Measurements from ENCODE around the gene SDE2.
A peak's percentile ranks its signal among the peaks of the same experiment; 100 is the strongest.
"Not testable (repeated sequence)": the region's sequence is repeated elsewhere in the genome, so short reads cannot be mapped to it uniquely, and the experiment has no call there.

SDE2 gene

DNA sequence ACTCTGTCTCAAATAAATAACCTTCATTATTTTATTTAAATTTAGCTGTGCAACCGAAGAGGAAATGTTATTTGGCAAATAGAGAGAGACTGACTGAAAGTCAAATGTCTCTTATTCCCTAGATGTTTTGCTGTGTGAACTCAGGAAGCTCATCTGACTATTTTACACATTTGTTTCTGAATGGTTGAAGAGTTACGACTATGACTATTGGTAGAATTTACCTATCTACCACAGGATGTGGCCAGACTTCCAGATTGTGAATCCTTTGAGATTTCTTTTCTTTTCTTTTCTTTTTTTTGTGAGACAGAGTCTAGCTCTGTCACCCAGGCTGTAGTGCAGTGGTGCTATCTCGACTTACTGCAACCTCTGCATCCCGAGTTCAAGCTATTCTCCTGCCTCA lies 5.3 kb upstream of the SDE2 start:
- no peak for DNase-seq

DNA sequence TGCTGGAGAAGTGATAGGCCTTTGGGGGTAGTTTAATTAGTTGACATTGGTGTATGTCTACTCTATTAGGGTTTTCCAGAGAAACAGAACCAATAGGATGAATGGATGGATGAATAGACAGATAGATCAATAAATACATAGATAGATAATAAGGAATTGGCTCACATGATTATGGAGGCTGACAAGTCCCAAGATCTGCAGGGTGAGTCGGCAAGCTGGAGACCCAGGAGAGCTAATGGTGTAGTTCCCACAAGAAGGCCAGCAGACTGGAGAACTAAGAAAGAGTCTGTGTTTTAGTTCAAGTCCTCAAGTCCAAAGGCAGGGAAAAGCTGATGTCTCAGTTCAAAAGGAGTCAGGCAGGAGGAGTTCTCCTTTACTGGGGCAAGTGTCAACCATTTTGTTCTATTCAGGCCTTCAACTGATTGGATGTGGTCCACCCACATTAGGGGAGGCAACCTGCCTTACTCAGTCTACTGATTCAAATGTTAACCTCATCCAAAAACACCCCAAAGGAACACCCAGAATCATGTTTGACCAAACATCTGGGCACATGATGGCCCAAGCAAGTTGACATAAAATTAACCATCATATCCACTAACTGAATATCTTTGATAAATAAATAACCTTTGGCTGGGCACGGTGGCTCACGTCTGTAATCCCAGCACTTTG lies 4.5 kb upstream of the SDE2 start:
- no peak for DNase-seq

DNA sequence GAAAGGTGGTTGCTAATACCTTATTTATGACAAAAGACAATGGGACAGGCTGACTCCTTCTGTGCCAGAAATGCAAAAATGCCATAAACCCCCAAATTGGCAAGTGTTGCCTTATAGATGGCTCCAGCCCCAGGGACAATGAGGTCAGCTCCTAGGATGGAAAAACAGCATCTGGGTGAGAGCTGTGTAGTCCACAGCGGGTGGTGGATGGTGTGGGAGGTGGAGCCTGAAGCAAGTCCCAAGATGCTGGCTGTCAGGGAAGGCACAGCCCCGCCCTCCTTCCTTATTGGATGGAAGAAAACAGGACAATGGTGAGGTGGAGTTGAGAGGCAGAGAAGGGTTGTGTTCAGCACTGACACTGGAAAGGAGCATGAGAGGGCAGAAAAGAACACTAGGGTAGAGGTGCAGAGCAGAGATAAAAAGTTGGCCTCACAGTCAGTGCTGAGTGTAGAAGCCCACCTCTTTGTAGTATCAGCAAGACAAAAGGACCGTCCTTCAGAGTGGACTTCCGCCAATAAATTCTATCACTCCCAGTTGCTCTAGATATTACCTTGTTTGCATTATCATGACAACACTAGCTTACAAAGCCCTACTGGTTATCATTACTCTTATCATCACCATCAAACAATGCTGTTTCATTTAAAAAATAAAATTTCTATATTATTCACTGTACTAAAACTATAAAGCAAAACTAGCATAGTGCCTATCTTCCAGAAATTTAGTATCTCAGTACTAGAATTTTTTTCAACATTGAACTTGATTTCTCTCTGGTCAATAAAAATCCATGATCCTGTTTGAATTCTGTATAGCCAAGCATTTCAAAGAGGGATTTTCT lies 3.7 kb upstream of the SDE2 start:
- DNase-seq = peak; percentile 87 to 88

DNA sequence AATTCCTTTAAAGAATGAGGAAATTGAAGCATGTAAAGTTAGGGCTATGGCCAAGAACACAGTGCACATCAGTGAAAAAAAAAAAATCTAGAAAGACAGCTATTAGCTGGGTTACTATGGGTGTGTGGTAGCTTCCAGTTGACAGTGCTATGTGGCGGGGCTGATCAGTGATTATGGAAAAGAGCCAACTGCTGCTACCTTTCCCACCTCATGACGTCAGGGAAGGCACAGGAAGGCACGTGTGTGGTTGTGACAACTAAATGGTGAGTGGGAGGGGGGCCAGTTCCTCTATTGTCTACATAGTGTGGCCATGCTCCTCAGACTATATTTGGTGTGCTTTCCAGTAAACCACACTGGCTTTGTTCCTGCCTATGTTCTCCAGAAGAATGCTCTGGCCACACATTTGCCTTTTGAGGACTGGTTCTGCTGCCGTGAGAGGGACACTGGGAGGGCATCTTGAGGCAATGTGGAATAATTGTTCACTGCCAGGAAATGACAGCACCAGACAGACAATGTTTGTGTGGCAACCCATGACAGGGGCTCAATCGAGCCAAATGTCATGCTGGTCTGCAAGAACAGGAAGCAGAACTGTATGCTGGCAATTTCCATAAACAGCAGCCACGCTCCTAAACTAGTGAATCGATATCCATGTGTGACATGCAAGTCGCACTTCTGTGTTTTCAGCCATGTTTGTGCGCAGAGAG lies 3.0 kb upstream of the SDE2 start:
- DNase-seq = peak; percentile 95

DNA sequence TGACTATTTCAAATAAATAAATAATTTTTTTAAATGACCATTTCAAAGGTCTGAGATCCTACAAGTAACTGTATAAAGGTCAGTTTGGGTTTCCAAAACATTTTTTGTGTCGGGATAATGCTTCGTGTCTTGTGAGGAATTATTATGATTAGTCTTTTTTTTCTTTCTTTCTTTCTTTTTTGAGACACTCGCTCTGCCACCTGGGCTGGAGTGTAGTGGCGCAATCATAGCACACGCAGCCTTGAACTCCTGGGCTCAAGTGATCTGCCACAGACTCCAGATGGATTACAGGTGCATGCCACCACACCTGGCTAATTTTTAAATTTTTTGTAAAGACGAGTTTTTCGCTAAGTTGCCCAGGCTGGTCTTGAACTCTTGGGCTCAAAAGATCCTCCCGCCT lies 1.9 kb upstream of the SDE2 start:
- no peak for DNase-seq

DNA sequence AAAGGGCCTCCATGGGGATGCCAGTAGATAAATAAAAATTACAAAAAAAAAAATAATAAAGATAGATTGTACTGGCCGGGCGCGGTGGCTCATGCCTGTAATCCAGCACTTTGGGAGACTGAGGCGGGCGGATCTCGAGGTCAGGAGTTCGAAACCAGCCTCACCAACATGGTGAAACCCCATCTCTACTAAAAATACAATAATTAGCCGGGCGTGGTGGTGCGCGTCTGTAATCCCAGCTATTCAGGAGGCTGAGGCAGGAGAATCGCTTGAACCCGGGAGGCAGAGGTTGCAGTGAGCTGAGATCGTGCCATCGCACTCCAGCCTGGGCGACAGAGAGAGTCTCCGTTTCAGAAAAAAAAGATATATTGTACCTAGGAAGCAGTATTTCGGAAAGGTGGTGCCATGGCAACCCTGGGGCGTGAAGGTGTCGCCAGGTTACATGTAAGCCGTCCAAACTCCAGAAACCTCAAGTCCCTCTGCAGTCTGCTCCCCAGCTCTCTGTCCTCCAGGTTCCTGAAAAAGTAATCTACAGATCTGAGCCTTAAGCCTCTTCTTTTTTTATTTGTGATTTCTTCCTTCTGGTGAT lies 1.4 kb upstream of the SDE2 start:
- DNase-seq = not testable (repeated sequence)

DNA sequence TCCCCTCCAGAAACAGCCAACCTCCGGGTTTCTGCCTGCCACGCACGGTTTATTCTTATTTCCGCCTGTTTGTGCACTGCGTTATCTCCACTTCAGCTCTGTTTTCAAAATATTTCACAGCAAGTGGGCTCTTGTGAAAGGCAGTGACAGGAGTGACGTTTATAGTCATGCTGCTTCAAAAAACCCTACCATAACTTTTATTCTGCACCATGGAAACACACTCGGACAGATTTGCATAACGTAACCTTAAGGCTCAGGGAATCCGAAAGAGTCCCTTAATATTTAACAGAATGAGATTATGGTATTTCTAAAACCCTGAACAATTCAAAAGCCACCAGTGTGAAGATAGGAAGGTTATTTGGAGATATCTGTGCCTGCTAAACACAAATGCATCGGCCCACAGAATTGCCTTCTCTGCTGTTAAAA lies 782 bp upstream of the SDE2 start:
- no peak for DNase-seq

DNA sequence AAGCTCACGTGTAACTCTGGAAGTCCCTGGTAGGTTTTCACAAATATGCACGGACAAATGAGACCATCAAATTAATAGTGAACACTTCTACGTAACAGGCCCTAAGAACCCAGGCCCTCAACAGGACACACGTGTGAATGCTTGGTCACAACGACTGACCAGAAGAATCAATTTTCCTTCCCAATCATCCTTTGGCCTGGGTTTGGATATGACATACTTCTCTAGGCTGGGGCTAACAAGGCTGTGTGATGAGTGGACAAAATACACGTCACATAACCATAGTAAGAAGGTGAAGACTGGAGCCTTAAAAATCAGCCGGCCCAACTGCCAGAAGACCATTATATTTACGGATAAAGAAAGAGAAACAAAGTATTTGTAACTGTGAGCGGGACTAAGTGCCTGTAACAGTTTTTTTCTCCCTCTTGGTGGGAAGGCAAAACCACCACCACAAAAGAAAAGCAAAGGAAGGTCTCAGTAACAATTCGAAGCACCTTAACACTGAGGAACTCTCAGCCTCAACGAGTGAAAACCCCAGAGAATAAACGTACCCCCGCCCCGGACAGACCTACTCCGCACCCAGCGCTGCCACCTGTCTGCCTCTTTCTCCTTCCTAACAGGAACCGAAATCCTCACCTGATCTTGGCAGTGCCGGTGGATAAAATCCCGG lies 450 bp downstream of the SDE2 start:
- DNase-seq = no peak

DNA sequence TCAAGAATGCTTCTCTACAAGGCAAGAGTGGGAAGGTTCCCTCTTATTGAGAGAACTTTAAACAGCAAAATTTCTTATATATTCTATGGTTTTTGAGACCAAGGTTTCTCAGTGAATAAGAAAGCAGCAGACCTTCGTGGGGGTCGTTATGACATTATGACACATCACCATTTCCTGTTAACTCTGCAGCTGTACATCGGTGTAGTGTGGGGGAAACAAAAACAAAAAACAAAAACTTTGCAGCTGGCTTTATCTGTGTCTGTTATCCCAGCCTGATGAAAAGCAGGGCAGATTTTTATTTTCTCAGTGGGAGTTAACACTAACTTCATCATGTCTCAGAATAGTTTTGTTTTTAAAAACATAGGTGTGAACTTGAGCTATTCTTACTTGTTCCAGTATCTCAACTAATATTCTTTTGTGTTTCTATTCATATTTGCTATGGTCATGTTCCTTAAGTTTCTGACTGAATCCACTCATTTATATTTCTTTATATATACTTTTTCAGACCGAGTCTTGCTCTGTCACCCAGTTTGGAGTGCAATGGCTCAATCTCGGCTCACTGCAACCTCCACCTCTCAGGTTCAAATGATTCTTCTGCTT lies 2.1 kb downstream of the SDE2 start:
- no peak for DNase-seq

DNA sequence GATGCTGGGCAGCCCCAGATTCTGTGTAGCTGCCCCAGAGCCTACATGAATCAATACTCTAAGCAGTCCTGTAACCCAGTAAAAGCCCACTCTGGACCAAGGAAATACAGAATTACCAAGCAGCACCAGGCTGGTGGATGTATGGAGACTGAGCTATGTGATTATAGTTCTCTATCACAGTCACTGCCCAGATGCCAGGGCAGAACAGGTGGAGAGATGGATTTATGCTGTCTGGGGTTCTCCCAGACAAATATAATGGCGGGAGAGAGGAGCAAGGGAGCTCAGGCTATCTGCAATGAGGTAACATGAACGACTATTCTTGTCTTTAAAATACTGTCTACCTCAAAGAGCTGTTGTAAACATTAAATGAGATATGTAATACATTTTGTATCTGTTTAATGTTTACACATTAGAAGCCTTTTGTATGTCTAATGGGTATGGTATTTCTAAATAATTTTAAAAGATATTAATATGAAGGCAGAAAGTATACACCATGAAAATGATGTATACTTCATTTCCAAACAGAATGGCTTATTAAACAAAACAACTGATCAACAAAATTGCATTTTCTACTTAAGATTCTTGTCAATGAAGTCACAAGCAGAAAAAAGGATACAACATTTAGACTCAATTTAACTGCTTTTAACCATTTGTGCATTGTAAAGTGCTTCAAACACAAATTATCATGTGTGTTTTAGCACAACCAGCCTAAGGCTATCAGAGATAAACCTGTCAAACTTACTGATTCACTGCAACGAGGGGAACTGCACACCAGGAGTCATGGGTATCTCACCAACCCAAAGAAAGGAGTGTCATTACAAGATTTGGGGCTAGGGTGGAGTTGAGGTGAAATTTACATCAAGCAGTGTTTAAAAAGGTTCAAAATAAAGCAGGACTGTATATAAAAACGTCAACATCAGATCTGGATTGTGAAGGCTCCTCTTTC lies 3.0 kb downstream of the SDE2 start:
- DNase-seq = no peak

DNA sequence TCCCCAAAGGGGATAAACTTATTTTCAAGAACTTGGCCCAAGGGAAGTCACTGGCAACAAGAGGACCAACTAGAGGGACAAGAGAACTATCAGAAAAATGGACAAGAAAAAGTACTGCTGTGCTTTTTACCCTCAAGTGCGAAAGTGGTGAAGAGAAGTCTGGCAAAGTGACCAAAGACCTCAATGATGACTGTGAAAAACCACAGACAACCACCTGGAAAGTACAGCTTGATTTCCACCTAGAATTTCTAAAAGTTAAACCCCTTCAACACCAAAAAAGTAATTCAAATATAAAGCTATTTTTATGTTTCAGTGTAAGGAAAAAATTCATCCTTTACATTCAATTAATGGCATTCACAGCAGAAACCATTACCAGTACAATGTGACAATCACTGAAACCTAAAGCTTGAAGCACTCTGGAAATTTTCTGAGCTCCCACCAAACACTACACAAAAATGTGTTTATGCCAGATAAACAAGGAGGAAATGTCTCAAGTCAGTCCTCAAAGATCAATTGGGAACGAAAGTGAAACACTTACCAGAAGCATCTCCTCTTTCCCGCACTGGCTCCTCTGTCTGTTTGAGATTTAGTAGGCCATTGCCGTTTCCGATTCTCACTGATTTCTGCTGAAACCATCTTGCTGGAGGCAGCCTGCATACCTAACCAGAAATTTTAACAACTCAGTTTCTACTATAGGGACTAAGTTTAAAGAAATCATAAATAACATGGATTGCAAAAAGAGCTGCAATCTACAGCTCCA lies 8.3 kb downstream of the SDE2 start:
- DNase-seq = no peak

DNA sequence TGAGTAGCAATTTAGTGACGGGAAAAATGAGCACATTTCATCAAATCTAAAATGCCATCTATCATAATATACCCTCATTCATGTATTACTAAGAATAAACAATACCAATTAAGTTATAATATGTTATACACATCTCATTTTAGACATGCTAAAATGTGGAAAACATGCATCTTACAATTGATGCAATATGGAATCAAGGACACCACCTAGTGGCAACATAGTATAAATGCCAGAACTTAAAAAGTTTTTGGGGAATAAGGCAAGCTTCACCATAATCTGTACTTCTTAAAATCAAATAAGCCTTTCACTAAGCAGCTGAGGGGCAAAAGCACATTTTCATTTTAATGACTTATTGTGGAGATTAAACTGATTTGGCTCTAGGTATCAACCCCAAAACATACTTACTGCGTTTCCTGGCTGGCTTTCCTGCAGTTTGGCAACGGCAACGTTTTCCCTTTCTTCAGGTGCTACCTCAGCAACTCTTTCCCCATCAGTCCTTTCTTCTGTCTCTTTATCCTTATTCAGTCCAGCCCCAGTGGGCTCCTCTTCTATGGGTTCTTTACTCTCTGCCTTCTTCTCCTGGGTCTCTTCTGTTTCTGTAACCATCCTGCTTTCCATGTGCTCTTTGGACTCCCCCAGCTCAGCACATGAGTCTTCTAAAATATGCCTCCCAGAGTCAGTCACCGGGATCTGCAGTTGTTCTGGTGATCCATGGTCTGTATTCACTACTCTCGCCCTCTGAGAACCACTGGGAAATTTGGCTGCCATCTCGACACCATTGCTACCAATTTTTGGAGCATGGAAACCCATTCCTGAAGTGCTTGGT lies 11.4 kb downstream of the SDE2 start:
- peak in 1 of 2 experiments; percentile 33 for DNase-seq

DNA sequence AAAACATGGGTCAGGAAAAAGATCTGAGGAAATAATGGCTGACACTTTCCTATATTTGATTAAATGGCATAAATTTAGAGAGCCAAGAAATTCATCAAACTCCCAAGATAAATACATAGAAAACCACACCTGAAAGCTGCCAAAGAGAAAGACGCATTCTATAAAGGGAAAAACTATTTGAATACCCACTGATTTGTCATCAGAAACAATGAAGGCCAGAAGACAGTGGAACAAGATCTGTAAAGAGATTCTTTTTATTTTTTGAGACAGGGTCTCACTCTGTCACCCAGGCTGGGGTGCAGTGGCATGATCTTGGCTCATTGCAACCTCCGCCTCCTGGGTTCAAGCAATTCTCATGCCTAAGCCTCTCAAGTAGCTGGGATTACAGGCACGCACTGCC lies 17.4 kb downstream of the SDE2 start:
- DNase-seq = no peak

DNA sequence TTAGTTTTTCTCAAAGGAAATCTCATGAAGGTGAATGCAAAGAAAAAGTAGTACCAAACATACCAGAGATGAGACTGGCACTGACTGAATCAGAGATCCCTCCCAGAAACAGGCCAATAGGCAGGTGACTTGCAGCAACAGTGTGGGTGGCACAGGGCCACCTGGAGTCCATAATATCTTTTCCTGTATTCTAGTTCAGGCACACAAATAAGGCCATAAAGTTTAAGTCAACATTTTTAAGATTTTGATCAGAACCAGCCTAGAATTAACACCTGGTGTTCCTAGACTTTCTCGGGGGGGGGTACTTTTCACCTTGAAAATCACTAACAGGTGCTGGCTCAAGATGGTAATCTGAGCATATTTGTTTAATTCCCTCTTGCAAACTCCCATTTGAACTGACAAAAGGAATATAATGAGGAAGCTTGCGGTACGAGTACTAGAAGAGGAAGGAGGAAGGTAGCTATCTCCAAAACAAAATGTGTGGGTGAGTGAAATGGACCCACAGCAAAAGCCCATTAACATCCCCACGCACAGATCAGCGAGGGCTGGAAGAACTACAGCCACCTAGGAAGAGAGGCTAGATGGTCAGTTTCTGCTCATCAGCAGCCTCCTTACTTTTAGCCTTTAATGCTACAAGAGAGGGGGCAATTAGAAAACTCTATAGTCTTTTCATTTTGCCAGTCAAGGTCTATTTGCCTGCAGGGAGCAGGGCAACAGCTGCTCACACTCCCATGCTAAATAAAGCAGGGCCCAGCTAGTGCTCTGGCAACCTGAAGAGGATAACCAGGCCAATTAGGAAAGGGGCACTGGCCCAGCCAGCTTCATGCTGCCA lies 18.9 kb downstream of the SDE2 start:
- DNase-seq = no peak

DNA sequence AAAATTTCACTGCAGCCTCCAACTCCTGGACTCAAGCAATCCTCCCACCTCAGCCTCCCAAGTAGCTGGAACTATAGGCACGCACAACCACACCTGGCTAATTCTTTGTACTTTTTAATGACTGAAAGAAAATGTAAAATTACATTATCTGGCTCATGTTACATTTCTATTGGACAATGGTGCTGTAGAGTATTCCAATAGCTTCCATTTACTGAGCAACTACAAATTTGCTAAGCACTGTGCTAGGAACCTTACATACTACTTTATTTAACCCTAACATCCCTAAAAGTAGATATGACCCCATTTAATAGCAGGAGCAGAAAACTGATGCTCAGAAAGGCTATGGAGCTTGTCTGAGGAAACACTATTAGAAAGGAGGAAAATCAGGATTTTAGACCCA lies 19.7 kb downstream of the SDE2 start:
- no peak for DNase-seq

DNA sequence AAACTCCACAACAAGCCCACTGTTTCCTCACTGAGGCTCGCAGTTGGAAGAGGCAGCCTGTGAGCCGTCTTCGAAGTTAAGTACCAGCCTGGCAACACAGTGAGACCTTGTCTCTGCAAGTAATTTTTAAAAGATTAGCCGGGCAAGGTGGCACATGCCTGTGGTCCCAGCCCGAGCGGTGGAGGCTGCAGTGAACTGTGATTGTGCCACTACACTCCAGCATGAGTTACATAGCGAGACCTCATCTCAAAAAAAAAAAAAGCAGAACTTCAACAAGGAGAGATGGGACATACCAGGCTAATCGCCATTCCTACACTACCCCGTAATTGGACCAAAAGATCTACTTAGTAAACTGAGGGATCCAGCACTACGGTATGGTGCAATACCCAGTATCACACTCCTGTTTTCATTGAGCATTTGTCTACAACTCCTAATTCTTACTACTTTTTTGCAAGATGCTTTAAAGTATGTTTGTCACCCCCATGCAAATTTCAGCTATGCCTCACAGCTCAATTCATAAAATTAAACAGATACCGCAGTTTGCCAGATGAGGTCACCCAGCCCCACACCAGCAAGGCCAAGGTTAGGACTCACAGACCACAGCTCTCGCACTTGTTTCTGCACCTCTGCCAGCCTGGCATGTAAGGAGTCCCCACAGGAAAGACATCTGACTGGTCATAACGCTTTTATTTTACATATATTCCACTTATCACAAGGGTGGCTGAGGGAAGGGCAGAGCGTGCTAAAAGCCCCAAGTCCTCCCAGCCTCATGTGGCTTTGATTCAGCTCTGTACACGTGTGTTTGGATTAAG lies 21.0 kb downstream of the SDE2 start:
- no peak for DNase-seq

DNA sequence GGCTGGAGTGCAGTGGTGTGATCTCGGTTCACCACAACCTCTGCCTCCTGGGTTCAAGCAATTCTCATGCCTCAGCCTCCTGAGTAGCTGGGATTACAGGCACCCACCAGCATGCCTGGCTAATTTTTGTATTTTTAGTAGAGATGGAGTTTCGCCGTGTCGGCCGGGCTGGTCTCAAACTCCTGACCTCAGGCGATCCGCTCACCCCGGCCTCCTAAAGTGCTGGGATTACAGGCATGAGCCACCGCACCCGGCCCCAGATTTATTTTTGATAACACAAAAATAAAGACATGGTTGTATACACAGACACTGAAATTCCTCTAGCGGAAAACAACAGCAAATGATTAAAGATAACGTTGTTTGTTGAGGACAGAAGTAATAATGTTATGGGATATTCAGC lies 24.0 kb downstream of the SDE2 start:
- not testable (repeated sequence) for DNase-seq

DNA sequence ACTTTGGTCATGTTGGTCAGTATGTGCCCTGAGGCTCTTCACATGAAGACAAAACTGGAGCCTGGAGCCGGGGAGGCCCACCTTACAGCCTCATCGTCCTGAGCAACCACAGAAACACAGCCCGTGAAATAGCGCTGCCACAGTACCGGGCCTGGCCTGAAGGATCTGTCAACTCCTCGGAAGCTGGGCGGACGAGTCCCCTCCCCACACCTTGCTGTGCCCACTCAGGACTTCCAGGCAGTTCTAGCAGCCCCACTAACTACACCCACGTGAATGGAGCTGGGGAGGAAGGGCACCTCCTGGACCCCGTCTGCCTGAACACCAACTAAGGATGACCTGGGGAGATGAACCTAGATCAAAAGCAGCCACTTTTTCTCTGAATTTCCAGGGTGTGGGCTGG lies 24.7 kb downstream of the SDE2 start:
- DNase-seq = no peak

All from SHP77 (cell line).